K562 (cell line): Measurements from ENCODE around the gene VWA8. TPM values are rescaled to one million over a fixed set of nuclear protein-coding genes. Genes with fewer than 3 reads are reported as not detected.

ENCODE experiments used
- ATAC-seq: fragments of 200-7000 bp; cut with Tn5 transposase; 3 replicates; pipeline ENCODE4 v1.9.1; 2020; ENCODE audit warnings: moderate library complexity
- BruUV-seq: library from RNA; stranded (reverse); fragments of 400-500 nt; replicated peaks from 2 replicates; lab custom pipeline; 2021; lab: Mats Ljungman, UMichigan
- CTCF ChIA-PET: fragments of 300-600 bp; formaldehyde crosslinking; extraction: SDS; loops from one replicate; lab custom pipeline; 2021; ENCODE audit warnings: low intra/inter-chr PET ratio; lab: Yijun Ruan, JAX
- POLR2A ChIA-PET: fragments of 300-600, 350-650 bp; sonication (Branson Sonifier 250); formaldehyde crosslinking; extraction: SDS; loops from one replicate; lab custom pipeline; 2021; ENCODE audit warnings: antibody characterized with exemption, inconsistent platforms; lab: Yijun Ruan, JAX
- DNase-seq, 4 experiments: peaks; one replicate each; pipeline versions ENCODE4 v3.0.0 to v3.0.0-alpha.2; 2011 to 2018; ENCODE audit warnings: low spot score in 3 of 4, mixed read lengths in 3 of 4; ENCODE audit errors: extremely low read depth in 1 of 4
- FAIRE-seq: peaks from 2 replicates; lab custom pipeline; 2011; peaks lifted over from hg19 to GRCh38; lab: Jason Lieb, UNC
- H2AFZ ChIP-seq: 2 replicates; pipeline ENCODE4 v1.6.0; 2011; ENCODE audit warnings: low read depth, low read length, control low read depth, inconsistent platforms
- H3K27ac ChIP-seq: fragments of 200-600 bp; 3 replicates; pipeline ENCODE4 v1.8.0; 2011; ENCODE audit warnings: low read depth, mild to moderate bottlenecking, control low read depth, inconsistent platforms, low read length, moderate library complexity, mixed read lengths; ENCODE audit errors: extremely low read depth
- H3K27me3 ChIP-seq, 2 experiments: fragments of 300-600 bp in 1 of 2; 2 replicates in 1 of 2; 3 replicates in 1 of 2; pipeline versions ENCODE4 v1.6.0 to v1.8.0; 2011; ENCODE audit warnings: inconsistent platforms in 2 of 2, low read length in 2 of 2, mild to moderate bottlenecking in 1 of 2, mixed read lengths in 1 of 2, moderate library complexity in 1 of 2; ENCODE audit not compliant: control insufficient read depth in 2 of 2, insufficient read depth in 2 of 2
- H3K36me3 ChIP-seq: fragments of 300-600 bp; 3 replicates; pipeline ENCODE4 v1.8.0; 2011; ENCODE audit warnings: mild to moderate bottlenecking, low read length, inconsistent platforms; ENCODE audit not compliant: control insufficient read depth, insufficient read depth
- H3K4me1 ChIP-seq, 2 experiments: fragments of 200-600 bp in 1 of 2; replicated peaks in 1 of 2; 2 replicates in 1 of 2; 3 replicates in 1 of 2; pipeline versions ENCODE4 v1.5.1 to v1.8.0; 2011; ENCODE audit warnings: inconsistent platforms in 2 of 2, low read length in 2 of 2, mild to moderate bottlenecking in 1 of 2, mixed read lengths in 1 of 2, moderate library complexity in 1 of 2; ENCODE audit not compliant: control insufficient read depth in 2 of 2, insufficient read depth in 2 of 2
- H3K4me2 ChIP-seq: 2 replicates; pipeline ENCODE4 v1.6.1; 2011; ENCODE audit warnings: low read length, control low read depth, inconsistent platforms, mixed read lengths; ENCODE audit not compliant: insufficient read depth
- H3K4me3 ChIP-seq: fragments of 200-600 bp; sonication (generic), shearing (Covaris generic); 2 replicates; pipeline ENCODE4 v1.5.1; 2016; ENCODE audit warnings: control low read depth, inconsistent platforms
- H3K79me2 ChIP-seq: fragments of 200-600 bp; 3 replicates; pipeline ENCODE4 v1.8.0; 2011; ENCODE audit warnings: low read length, inconsistent platforms; ENCODE audit not compliant: control insufficient read depth, insufficient read depth
- H3K9ac ChIP-seq, 2 experiments: 2 replicates each; pipeline versions ENCODE4 v1.6.0 to v1.6.1; 2011; ENCODE audit warnings: low read depth in 2 of 2, low read length in 2 of 2, control low read depth in 1 of 2, inconsistent platforms in 1 of 2, mild to moderate bottlenecking in 1 of 2, mixed read lengths in 1 of 2; ENCODE audit not compliant: insufficient read depth in 1 of 2
- H3K9me1 ChIP-seq: one replicate; pipeline ENCODE4 v1.6.0; 2011; ENCODE audit warnings: inconsistent platforms, mild to moderate bottlenecking, low read length, moderate library complexity; ENCODE audit not compliant: control insufficient read depth, insufficient read depth
- H3K9me3 ChIP-seq: replicated peaks from 2 replicates; pipeline ENCODE4 v1.5.1; 2011; ENCODE audit warnings: low read depth, low read length, inconsistent platforms; ENCODE audit not compliant: control insufficient read depth, insufficient read depth
- H4K20me1 ChIP-seq: replicated peaks from 2 replicates; pipeline ENCODE4 v1.6.1; 2011; ENCODE audit warnings: low read length, inconsistent platforms, mixed read lengths; ENCODE audit not compliant: control insufficient read depth, insufficient read depth
- ARID2 ChIP-seq: fragments of 450-650 bp; IDR thresholded peaks from 2 replicates; pipeline ENCODE4 v1.6.1; 2017; ENCODE audit warnings: antibody characterized with exemption, mild to moderate bottlenecking
- C11orf30 ChIP-seq: fragments of 450-650 bp; IDR thresholded peaks from 2 replicates; pipeline ENCODE4 v1.6.1; 2016; ENCODE audit warnings: low read depth, mild to moderate bottlenecking
- E2F3 ChIP-seq: fragments of 250-450 bp; sonication (Bioruptor Pico); IDR thresholded peaks from 2 replicates; pipeline ENCODE4 v1.4.0; 2020; ENCODE audit warnings: mild to moderate bottlenecking
- FOXA3 ChIP-seq, 2 experiments: fragments of 450-650 bp in 1 of 2; sonication (generic) in 1 of 2; formaldehyde crosslinking; IDR thresholded peaks in 1 of 2; conservative IDR thresholded peaks in 1 of 2; 2 replicates each; pipeline versions ENCODE4 v1.4.0 to v1.8.0; 2020 to 2022; ENCODE audit warnings: mild to moderate bottlenecking in 2 of 2, missing genetic modification reagents in 1 of 2
- FOXJ3 ChIP-seq: sonication (generic); formaldehyde crosslinking; IDR thresholded peaks from 2 replicates; pipeline ENCODE4 v1.4.0; 2020; ENCODE audit warnings: mild to moderate bottlenecking, missing genetic modification reagents
- NCOR1 ChIP-seq: fragments of 450-650 bp; IDR thresholded peaks from 2 replicates; pipeline ENCODE4 v1.6.1; 2016; ENCODE audit warnings: mild to moderate bottlenecking, moderate library complexity
- NFATC3 ChIP-seq: fragments of 450-650 bp; IDR thresholded peaks from 2 replicates; pipeline ENCODE4 v1.6.1; 2017; ENCODE audit warnings: mild to moderate bottlenecking
- STAT5B ChIP-seq: fragments of 250-450 bp; sonication (Bioruptor Pico); IDR thresholded peaks from 2 replicates; pipeline ENCODE4 v1.8.0; 2021; ENCODE audit warnings: mild to moderate bottlenecking, inconsistent platforms
- ZNF134 ChIP-seq: fragments of 250-450 bp; sonication (Bioruptor Pico); conservative IDR thresholded peaks from 2 replicates; pipeline ENCODE4 v1.4.0; 2020
- ZNF316 ChIP-seq: fragments of 450-650 bp; IDR thresholded peaks from 2 replicates; pipeline ENCODE4 v1.6.1; 2016
- ZNF384 ChIP-seq: IDR thresholded peaks from 2 replicates; pipeline ENCODE4 v1.6.1; 2012; ENCODE audit warnings: low read depth, low read length, improper control_type of control experiment
- ZNF507 ChIP-seq: conservative IDR thresholded peaks from 2 replicates; pipeline ENCODE4 v1.6.1; 2017; ENCODE audit warnings: missing genetic modification characterization, missing compliant biosample characterization
- ZNF780A ChIP-seq: fragments of 250-450 bp; sonication (Bioruptor Pico); IDR thresholded peaks from 2 replicates; pipeline ENCODE4 v1.5.0; 2021; ENCODE audit warnings: mild to moderate bottlenecking
- WGBS: fragments of 100-300 bp; shearing (Covaris generic); methylation state at CpG from one replicate; pipeline ENCODE4 v1.1.6; 2016; ENCODE audit warnings: low coverage, mixed read lengths; ENCODE audit not compliant: insufficient coverage; ENCODE audit errors: missing lambda C conversion rate; 5-methylcytosine and 5-hydroxymethylcytosine counted together
- in situ Hi-C: fragments of 300-500 bp; cut with MboI; formaldehyde crosslinking; loops from 4 replicates; pipeline ENCODE4 v1.15.0; 2018; ENCODE audit warnings: inconsistent platforms, mixed read lengths
- intact Hi-C: fragments of 100-400 bp; cut with micrococcal nuclease; formaldehyde crosslinking; loops from 2 replicates; pipeline ENCODE4 v1.14.2; 2022
- polyA plus RNA-seq, 8 experiments: library from polyadenylated mRNA; depleted of rRNA in 4 of 8; stranded (reverse) in 5 of 8; unstranded in 3 of 8; fragments of >200 nt; fragmentation: Nextera tagmentation in 2 of 8; fragmentation: Illumina TruSeq in 1 of 8; extraction: Ambion mirVana in 2 of 8; extraction: Trizol in 1 of 8; gene quantifications; 2 replicates each; pipeline versions ENCODE4 v1.2.1 to v1.2.3, GENCODE V29; 2011 to 2014; ENCODE audit warnings: inconsistent platforms in 1 of 8, missing spikeins in 1 of 8
- total RNA-seq, 7 experiments: library from RNA; depleted of rRNA in 6 of 7; stranded (reverse); fragments of >200 nt in 6 of 7; fragmentation: Illumina TruSeq in 2 of 7; extraction: Trizol in 2 of 7; gene quantifications; 2 replicates each; pipeline versions ENCODE4 v1.2.1 to v1.2.3, GENCODE V29; 2011 to 2021; ENCODE audit warnings: low replicate concordance in 1 of 7
- TF ChIP-seq, protein P1 (sequence below), 2 experiments: fragments of 250-450 bp in 1 of 2; fragments of 450-650 bp in 1 of 2; sonication (Bioruptor Pico) in 1 of 2; IDR thresholded peaks; 2 replicates each; pipeline versions ENCODE4 v1.6.1 to v1.8.0; 2016 to 2021; ENCODE audit warnings: mild to moderate bottlenecking in 2 of 2, moderate library complexity in 2 of 2, missing compliant biosample characterization in 1 of 2, missing genetic modification characterization in 1 of 2
- TF ChIP-seq, protein P2 (sequence below): fragments of 450-650 bp; IDR thresholded peaks from 2 replicates; pipeline ENCODE4 v1.6.1; 2014; ENCODE audit warnings: low read depth, mild to moderate bottlenecking, moderate library complexity, borderline replicate concordance
- TF ChIP-seq, protein P3 (sequence below): fragments of 250-450 bp; sonication (Bioruptor Pico); IDR thresholded peaks from 2 replicates; pipeline ENCODE4 v1.4.0; 2020; ENCODE audit warnings: mild to moderate bottlenecking

Gene VWA8
- total and polyA plus RNA-seq, 9 of the 15 experiments (the other 6 are each of a cell fraction or from before 2014, with no cell fraction given), result 2.1 to 18.5 (median 13.3) TPM

DNA sequence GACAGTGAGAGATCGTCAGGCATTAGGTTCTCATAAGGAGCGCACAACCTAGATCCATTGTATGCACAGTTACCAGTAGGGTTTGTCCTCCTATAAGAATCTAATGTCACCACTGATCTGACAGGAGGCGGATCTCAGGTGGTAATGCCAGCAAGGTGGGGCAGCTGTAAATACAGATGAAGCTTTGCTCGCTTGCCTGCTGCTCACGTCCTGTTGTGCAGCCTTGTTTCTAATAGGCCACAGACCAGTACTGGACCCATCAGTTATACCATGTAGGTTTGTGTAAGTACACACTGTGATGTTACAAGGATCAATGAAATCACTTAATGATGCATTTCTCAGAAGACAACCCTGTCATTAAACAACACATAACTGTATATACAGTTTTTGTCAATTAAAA lies 23.5 kb downstream of the VWA8 start:
- no peak for TF ChIP-seq ZNF316
- TF ChIP-seq, protein P1, sequence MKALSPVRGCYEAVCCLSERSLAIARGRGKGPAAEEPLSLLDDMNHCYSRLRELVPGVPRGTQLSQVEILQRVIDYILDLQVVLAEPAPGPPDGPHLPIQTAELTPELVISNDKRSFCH (CRISPR knock-in tag; IDR thresholded peaks at IDR 0.05), result no peak
- TF ChIP-seq, protein P1 (tag; IDR thresholded peaks at IDR 0.05), result no peak
- no peak for TF ChIP-seq ARID2
- no peak for TF ChIP-seq ZNF780A (CRISPR knock-in tag)
- TF ChIP-seq ZNF384, result no peak
- TF ChIP-seq, protein P2, sequence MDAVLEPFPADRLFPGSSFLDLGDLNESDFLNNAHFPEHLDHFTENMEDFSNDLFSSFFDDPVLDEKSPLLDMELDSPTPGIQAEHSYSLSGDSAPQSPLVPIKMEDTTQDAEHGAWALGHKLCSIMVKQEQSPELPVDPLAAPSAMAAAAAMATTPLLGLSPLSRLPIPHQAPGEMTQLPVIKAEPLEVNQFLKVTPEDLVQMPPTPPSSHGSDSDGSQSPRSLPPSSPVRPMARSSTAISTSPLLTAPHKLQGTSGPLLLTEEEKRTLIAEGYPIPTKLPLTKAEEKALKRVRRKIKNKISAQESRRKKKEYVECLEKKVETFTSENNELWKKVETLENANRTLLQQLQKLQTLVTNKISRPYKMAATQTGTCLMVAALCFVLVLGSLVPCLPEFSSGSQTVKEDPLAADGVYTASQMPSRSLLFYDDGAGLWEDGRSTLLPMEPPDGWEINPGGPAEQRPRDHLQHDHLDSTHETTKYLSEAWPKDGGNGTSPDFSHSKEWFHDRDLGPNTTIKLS, result no peak
- TF ChIP-seq STAT5B (CRISPR knock-in tag), result no peak
- no peak for TF ChIP-seq NCOR1
- TF ChIP-seq, protein P3, sequence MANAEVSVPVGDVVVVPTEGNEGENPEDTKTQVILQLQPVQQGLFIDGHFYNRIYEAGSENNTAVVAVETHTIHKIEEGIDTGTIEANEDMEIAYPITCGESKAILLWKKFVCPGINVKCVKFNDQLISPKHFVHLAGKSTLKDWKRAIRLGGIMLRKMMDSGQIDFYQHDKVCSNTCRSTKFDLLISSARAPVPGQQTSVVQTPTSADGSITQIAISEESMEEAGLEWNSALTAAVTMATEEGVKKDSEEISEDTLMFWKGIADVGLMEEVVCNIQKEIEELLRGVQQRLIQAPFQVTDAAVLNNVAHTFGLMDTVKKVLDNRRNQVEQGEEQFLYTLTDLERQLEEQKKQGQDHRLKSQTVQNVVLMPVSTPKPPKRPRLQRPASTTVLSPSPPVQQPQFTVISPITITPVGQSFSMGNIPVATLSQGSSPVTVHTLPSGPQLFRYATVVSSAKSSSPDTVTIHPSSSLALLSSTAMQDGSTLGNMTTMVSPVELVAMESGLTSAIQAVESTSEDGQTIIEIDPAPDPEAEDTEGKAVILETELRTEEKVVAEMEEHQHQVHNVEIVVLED, result no peak
- no peak for TF ChIP-seq ZNF134 (CRISPR knock-in tag)
- no peak for TF ChIP-seq FOXJ3 (CRISPR knock-in tag)
- TF ChIP-seq NFATC3, result no peak
- TF ChIP-seq C11orf30, result no peak
- no peak for TF ChIP-seq ZNF507 (tag)
- no peak for TF ChIP-seq FOXA3 (CRISPR knock-in tag; conservative IDR thresholded peaks at IDR 0.05 in 1 of 2, IDR thresholded peaks at IDR 0.05 in 1 of 2)
- TF ChIP-seq E2F3 (CRISPR knock-in tag), result no peak
- intact Hi-C loops (no loop called here), in situ Hi-C loops (no loop called here)
- FAIRE-seq (no peak), DNase-seq (no peak), ATAC-seq (no peak)
- no peaks in the 10 kb centered on the region for H3K27me3 ChIP-seq
- H4K20me1 ChIP-seq, result no peaks in the 10 kb centered on the region
- POLR2A ChIA-PET, result no interaction called here
- no peaks in the 10 kb centered on the region for H3K9me3 ChIP-seq
- H3K9me1 ChIP-seq, result no peaks in the 10 kb centered on the region
- H3K9ac ChIP-seq, result no peak overlapping the region
- BruUV-seq, result no TSS peak
- H3K4me3 ChIP-seq, result no peak overlapping the region
- CTCF ChIA-PET, result no interaction called here
- no peak overlapping the region for H3K27ac ChIP-seq
- peaks cover 39% of the 10 kb centered on the region for H3K79me2 ChIP-seq
- H2AFZ ChIP-seq, result no peak overlapping the region
- peaks cover 14% of the 10 kb centered on the region; the same call in 1 of the 3 replicates for H3K36me3 ChIP-seq
- H3K4me2 ChIP-seq, result no peak overlapping the region
- 91% methylated on average over 5 of the region's 5 CpGs for WGBS
- peaks cover 0 to 5% of the 10 kb centered on the region in 2 experiments; a peak in 2 of 5 replicates for H3K4me1 ChIP-seq
